ENCODE measurements around the gene SRPX.

DNA sequence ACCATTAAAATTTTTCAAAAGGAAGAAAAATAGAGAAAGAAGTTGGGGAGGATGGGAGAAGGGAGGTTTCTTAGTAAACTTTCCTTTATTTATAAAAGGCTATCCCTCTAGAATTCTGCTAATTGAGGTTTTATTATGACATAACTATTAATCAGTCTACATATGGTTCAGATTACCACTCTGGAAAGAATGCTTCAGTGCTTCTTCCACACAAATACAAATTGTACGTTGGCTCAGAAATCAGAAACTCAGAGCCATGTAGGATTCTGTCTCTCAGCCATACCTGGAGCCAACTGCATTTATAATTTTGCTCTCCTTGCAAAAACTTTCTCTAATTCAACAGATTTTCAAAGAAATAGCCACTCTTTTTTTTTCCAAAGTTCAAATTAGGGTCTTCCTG is 37.1 kb downstream of the SRPX start:
- TF ChIP-seq, protein P1, sequence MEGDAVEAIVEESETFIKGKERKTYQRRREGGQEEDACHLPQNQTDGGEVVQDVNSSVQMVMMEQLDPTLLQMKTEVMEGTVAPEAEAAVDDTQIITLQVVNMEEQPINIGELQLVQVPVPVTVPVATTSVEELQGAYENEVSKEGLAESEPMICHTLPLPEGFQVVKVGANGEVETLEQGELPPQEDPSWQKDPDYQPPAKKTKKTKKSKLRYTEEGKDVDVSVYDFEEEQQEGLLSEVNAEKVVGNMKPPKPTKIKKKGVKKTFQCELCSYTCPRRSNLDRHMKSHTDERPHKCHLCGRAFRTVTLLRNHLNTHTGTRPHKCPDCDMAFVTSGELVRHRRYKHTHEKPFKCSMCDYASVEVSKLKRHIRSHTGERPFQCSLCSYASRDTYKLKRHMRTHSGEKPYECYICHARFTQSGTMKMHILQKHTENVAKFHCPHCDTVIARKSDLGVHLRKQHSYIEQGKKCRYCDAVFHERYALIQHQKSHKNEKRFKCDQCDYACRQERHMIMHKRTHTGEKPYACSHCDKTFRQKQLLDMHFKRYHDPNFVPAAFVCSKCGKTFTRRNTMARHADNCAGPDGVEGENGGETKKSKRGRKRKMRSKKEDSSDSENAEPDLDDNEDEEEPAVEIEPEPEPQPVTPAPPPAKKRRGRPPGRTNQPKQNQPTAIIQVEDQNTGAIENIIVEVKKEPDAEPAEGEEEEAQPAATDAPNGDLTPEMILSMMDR (IDR thresholded peaks at IDR 0.05): no peak
- TF ChIP-seq POLR2A (IDR thresholded peaks at IDR 0.05): no peak

Data from Peyer's patch (tissue), 4 donors.